ENCODE results near the gene MRPL10. TPM values are rescaled to one million over a fixed set of nuclear protein-coding genes. Genes with fewer than 3 reads are reported as not detected.

MRPL10 gene
- total and polyA plus RNA-seq, 4 donors, result 21.6 to 42.2 (median 31.5) TPM

- intact Hi-C loops (cut with DNase I), result loop anchor here (10.0 kb wide), 1 partner anchor 112 kb away; the partner anchor contains the start of gene TBKBP1 (in 2 of the 2)
- DNase-seq (no peak), ATAC-seq (ENCODE audit: low FRiP score) (no peak)
- 91% methylated on average over 9 of the region's 9 CpGs for WGBS, 2 donors
- no peaks in the 10 kb centered on the region for H3K9me3 ChIP-seq (ENCODE audit: control insufficient read depth, low read length)
- H3K4me3 ChIP-seq (ENCODE audit: low read length in 2 of 2), result no peak overlapping the region
- no peak overlapping the region for H3K27ac ChIP-seq (ENCODE audit: low read depth in 1 of 2, low read length in 2 of 2)
- H3K36me3 ChIP-seq (ENCODE audit: control insufficient read depth in 1 of 2, insufficient read depth in 2 of 2, low read length in 1 of 2), result no peaks in the 10 kb centered on the region
- no peaks in the 10 kb centered on the region for H3K27me3 ChIP-seq (ENCODE audit: control insufficient read depth in 1 of 2, insufficient read depth in 2 of 2, low read length in 1 of 2)
- H3K4me1 ChIP-seq (ENCODE audit: control insufficient read depth in 1 of 2, insufficient read depth in 2 of 2, low read length in 2 of 2), result no peaks in the 10 kb centered on the region
Observed at GRCh38 chr17:47806913-47807255, 24.5 kb downstream of the MRPL10 start.

- Histone ChIP-seq H3K27me3 (ENCODE audit: control insufficient read depth in 1 of 2, insufficient read depth in 2 of 2, low read length in 1 of 2) (no peaks in the 10 kb centered on the region), H3K36me3 (ENCODE audit: control insufficient read depth in 1 of 2, insufficient read depth in 2 of 2, low read length in 1 of 2) (no peaks in the 10 kb centered on the region), H3K9me3 (ENCODE audit: control insufficient read depth, low read length) (no peaks in the 10 kb centered on the region), H3K27ac (ENCODE audit: low read depth in 1 of 2, low read length in 2 of 2) (no peak overlapping the region), H3K4me1 (ENCODE audit: control insufficient read depth in 1 of 2, insufficient read depth in 2 of 2, low read length in 2 of 2) (no peaks in the 10 kb centered on the region), H3K4me3 (ENCODE audit: low read length in 2 of 2) (no peak overlapping the region)
- WGBS, 2 donors, result 81 to 87% methylated on average over 15 to 16 of the region's 16 CpGs
- ATAC-seq (ENCODE audit: low FRiP score) (no peak), DNase-seq (no peak)
- intact Hi-C loops (cut with DNase I), result loop anchor here (10.0 kb wide), 1 partner anchor 111 kb away; the partner anchor contains the start of gene TBKBP1 (in 2 of the 2)
Observed at GRCh38 chr17:47806026-47806912, 25.1 kb downstream of the MRPL10 start.

GRCh38 chr17:47804461-47804860 lies 26.9 kb downstream of the MRPL10 start:
- 74 to 80% methylated on average over 3 of the region's 3 CpGs for WGBS, 2 donors
- DNase-seq, result no peak
- intact Hi-C loops (cut with DNase I), result loop anchor here (10.0 kb wide), 1 partner anchor 110 kb away; the partner anchor contains the start of gene TBKBP1 (in 2 of the 2)
- Histone ChIP-seq H3K4me3 (ENCODE audit: low read length in 2 of 2) (no peak overlapping the region), H3K27me3 (ENCODE audit: control insufficient read depth in 1 of 2, insufficient read depth in 2 of 2, low read length in 1 of 2) (no peaks in the 10 kb centered on the region), H3K36me3 (ENCODE audit: control insufficient read depth in 1 of 2, insufficient read depth in 2 of 2, low read length in 1 of 2) (no peaks in the 10 kb centered on the region), H3K27ac (ENCODE audit: low read depth in 1 of 2, low read length in 2 of 2) (no peak overlapping the region), H3K4me1 (ENCODE audit: control insufficient read depth in 1 of 2, insufficient read depth in 2 of 2, low read length in 2 of 2) (no peaks in the 10 kb centered on the region), H3K9me3 (ENCODE audit: control insufficient read depth, low read length) (no peaks in the 10 kb centered on the region)
- no peak for ATAC-seq (ENCODE audit: low FRiP score)

GRCh38 chr17:47803751-47804150 lies 27.6 kb downstream of the MRPL10 start:
- WGBS, 2 donors, result 80 to 82% methylated on average over 6 of the region's 6 CpGs
- Histone ChIP-seq H3K9me3 (ENCODE audit: control insufficient read depth, low read length) (no peaks in the 10 kb centered on the region), H3K27me3 (ENCODE audit: control insufficient read depth in 1 of 2, insufficient read depth in 2 of 2, low read length in 1 of 2) (no peaks in the 10 kb centered on the region), H3K36me3 (ENCODE audit: control insufficient read depth in 1 of 2, insufficient read depth in 2 of 2, low read length in 1 of 2) (no peaks in the 10 kb centered on the region), H3K4me1 (ENCODE audit: control insufficient read depth in 1 of 2, insufficient read depth in 2 of 2, low read length in 2 of 2) (no peaks in the 10 kb centered on the region), H3K27ac (ENCODE audit: low read depth in 1 of 2, low read length in 2 of 2) (no peak overlapping the region), H3K4me3 (ENCODE audit: low read length in 2 of 2) (no peak overlapping the region)
- peak in 1 of 2 donors; percentile 2 for DNase-seq
- ATAC-seq (ENCODE audit: low FRiP score), result no peak
- intact Hi-C loops (cut with DNase I), result loop anchor here (10.0 kb wide), 1 partner anchor 109 kb away; the partner anchor contains the start of gene TBKBP1 (in 2 of the 2)

- no peak overlapping the region for H3K4me3 ChIP-seq (ENCODE audit: low read length in 2 of 2)
- no peaks in the 10 kb centered on the region for H3K27me3 ChIP-seq (ENCODE audit: control insufficient read depth in 1 of 2, insufficient read depth in 2 of 2, low read length in 1 of 2)
- WGBS, 2 donors, result 63 to 75% methylated on average over 5 of the region's 5 CpGs
- no peaks in the 10 kb centered on the region for H3K36me3 ChIP-seq (ENCODE audit: control insufficient read depth in 1 of 2, insufficient read depth in 2 of 2, low read length in 1 of 2)
- no peaks in the 10 kb centered on the region for H3K4me1 ChIP-seq (ENCODE audit: control insufficient read depth in 1 of 2, insufficient read depth in 2 of 2, low read length in 2 of 2)
- ATAC-seq (ENCODE audit: low FRiP score) (no peak), DNase-seq (peak in 1 of 2 donors; percentile 13)
- intact Hi-C loops (cut with DNase I), result loop anchor here (10.0 kb wide), 1 partner anchor 108 kb away; the partner anchor contains the start of gene TBKBP1 (in 2 of the 2)
- no peak overlapping the region for H3K27ac ChIP-seq (ENCODE audit: low read depth in 1 of 2, low read length in 2 of 2)
- no peaks in the 10 kb centered on the region for H3K9me3 ChIP-seq (ENCODE audit: control insufficient read depth, low read length)
Observed at GRCh38 chr17:47803201-47803600, 28.1 kb downstream of the MRPL10 start.

- H3K36me3 ChIP-seq (ENCODE audit: control insufficient read depth in 1 of 2, insufficient read depth in 2 of 2, low read length in 1 of 2), result no peaks in the 10 kb centered on the region
- intact Hi-C loops (cut with DNase I), result loop anchor here (10.0 kb wide), 1 partner anchor 108 kb away; the partner anchor contains the start of gene TBKBP1 (in 2 of the 2)
- DNase-seq (peak in 1 of 2 donors; percentile 46), ATAC-seq (ENCODE audit: low FRiP score) (peak; percentile 12)
- H3K27me3 ChIP-seq (ENCODE audit: control insufficient read depth in 1 of 2, insufficient read depth in 2 of 2, low read length in 1 of 2), result no peaks in the 10 kb centered on the region
- WGBS, 2 donors, result 37 to 38% methylated on average over 9 of the region's 9 CpGs
- no peaks in the 10 kb centered on the region for H3K4me1 ChIP-seq (ENCODE audit: control insufficient read depth in 1 of 2, insufficient read depth in 2 of 2, low read length in 2 of 2)
- no peak overlapping the region for H3K27ac ChIP-seq (ENCODE audit: low read depth in 1 of 2, low read length in 2 of 2)
- H3K4me3 ChIP-seq (ENCODE audit: low read length in 2 of 2), result no peak overlapping the region
- H3K9me3 ChIP-seq (ENCODE audit: control insufficient read depth, low read length), result no peaks in the 10 kb centered on the region
Observed at GRCh38 chr17:47802341-47803022, 28.9 kb downstream of the MRPL10 start.

GRCh38 chr17:47801906-47802305 lies 29.4 kb downstream of the MRPL10 start:
- H3K9me3 ChIP-seq (ENCODE audit: control insufficient read depth, low read length), result no peaks in the 10 kb centered on the region
- 45 to 56% methylated on average over 6 of the region's 6 CpGs for WGBS, 2 donors
- H3K4me3 ChIP-seq (ENCODE audit: low read length in 2 of 2), result no peak overlapping the region
- DNase-seq (peak in 1 of 2 donors; percentile 15), ATAC-seq (ENCODE audit: low FRiP score) (no peak)
- H3K27me3 ChIP-seq (ENCODE audit: control insufficient read depth in 1 of 2, insufficient read depth in 2 of 2, low read length in 1 of 2), result no peaks in the 10 kb centered on the region
- no peak overlapping the region for H3K27ac ChIP-seq (ENCODE audit: low read depth in 1 of 2, low read length in 2 of 2)
- no peaks in the 10 kb centered on the region for H3K4me1 ChIP-seq (ENCODE audit: control insufficient read depth in 1 of 2, insufficient read depth in 2 of 2, low read length in 2 of 2)
- H3K36me3 ChIP-seq (ENCODE audit: control insufficient read depth in 1 of 2, insufficient read depth in 2 of 2, low read length in 1 of 2), result no peaks in the 10 kb centered on the region
- intact Hi-C loops (cut with DNase I), result loop anchor here (10.0 kb wide), 1 partner anchor 107 kb away; the partner anchor contains the start of gene TBKBP1 (in 2 of the 2)

- H3K4me1 ChIP-seq (ENCODE audit: control insufficient read depth in 1 of 2, insufficient read depth in 2 of 2, low read length in 2 of 2), result no peaks in the 10 kb centered on the region
- no peaks in the 10 kb centered on the region for H3K9me3 ChIP-seq (ENCODE audit: control insufficient read depth, low read length)
- 80 to 85% methylated on average over 4 of the region's 4 CpGs for WGBS, 2 donors
- H3K4me3 ChIP-seq (ENCODE audit: low read length in 2 of 2), result no peak overlapping the region
- ATAC-seq (ENCODE audit: low FRiP score), result no peak
- intact Hi-C loops (cut with DNase I), result loop anchor here (10.0 kb wide), 1 partner anchor 106 kb away; the partner anchor contains the start of gene TBKBP1 (in 2 of the 2)
- no peaks in the 10 kb centered on the region for H3K36me3 ChIP-seq (ENCODE audit: control insufficient read depth in 1 of 2, insufficient read depth in 2 of 2, low read length in 1 of 2)
- DNase-seq, result peak in 1 of 2 donors; percentile 18
- H3K27ac ChIP-seq (ENCODE audit: low read depth in 1 of 2, low read length in 2 of 2), result no peak overlapping the region
- no peaks in the 10 kb centered on the region for H3K27me3 ChIP-seq (ENCODE audit: control insufficient read depth in 1 of 2, insufficient read depth in 2 of 2, low read length in 1 of 2)
Observed at GRCh38 chr17:47801176-47801765, 30.1 kb downstream of the MRPL10 start.

Data from aorta (tissue), 5 donors.